GM21529 (cell line): Measurements from ENCODE around the gene RPS19.

Experiments
- ATAC-seq: cut with Tn5 transposase; IDR thresholded peaks from one replicate; pipeline ENCODE4 v1.9.1; 2021; ENCODE audit not compliant: unreplicated experiment

RPS19 gene

GRCh38 chr19:41859618-41860418, at the start of gene RPS19:
Gene RPS19, plus strand, starts transcription at chr19:41860255. Its CDS starts 520 bp downstream, at chr19:41860775.
- ATAC-seq: peak; percentile 70

- ATAC-seq: no peak
Observed at GRCh38 chr19:41810301-41810700, 49.8 kb upstream of the RPS19 start.

- no peak for ATAC-seq
Observed at GRCh38 chr19:41811036-41811435, 49.0 kb upstream of the RPS19 start.

- ATAC-seq: no peak
Observed at GRCh38 chr19:41811981-41812380, 48.1 kb upstream of the RPS19 start.

- no peak for ATAC-seq
Observed at GRCh38 chr19:41813911-41814310, 46.1 kb upstream of the RPS19 start.

DNA sequence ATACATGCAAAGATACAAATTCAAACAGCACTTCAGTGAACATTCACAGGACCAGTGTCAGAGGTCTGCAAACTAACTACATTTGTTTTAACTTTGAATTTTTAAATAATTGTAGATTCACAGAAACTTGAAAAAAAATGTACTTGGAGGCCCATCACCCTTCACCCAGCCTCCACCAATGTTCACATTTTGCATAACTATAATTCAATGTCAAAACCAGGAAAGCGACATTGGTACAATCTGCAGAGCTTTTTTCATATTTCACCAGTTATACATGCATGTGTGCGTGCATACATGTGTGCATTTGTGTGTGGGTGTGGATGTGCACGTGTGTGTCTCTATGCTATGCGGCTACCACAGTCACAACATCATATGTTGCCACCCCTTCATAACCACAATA, 44.8 kb upstream of the RPS19 start:
- no peak for ATAC-seq

DNA sequence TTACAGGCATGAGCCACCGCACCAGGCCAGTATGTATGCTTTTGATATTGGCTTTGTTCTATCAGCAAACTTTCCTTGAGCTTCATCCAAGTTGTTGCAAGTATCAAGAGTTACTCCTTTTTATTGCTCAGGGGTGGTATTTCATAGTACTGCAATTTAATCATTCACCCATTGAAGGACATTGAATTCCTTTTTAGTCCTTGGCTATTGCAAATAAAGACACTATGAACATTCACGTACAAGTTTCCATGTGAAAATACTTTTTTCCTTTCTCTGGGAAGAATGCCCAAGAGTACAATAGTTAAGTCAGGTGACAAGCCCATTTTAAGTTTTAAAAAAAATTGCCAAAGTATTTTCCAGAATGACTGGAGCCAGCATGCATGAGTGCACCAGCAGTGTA, 43.3 kb upstream of the RPS19 start:
- no peak for ATAC-seq

- no peak for ATAC-seq
Observed at GRCh38 chr19:41821003-41821735, 38.9 kb upstream of the RPS19 start.

DNA sequence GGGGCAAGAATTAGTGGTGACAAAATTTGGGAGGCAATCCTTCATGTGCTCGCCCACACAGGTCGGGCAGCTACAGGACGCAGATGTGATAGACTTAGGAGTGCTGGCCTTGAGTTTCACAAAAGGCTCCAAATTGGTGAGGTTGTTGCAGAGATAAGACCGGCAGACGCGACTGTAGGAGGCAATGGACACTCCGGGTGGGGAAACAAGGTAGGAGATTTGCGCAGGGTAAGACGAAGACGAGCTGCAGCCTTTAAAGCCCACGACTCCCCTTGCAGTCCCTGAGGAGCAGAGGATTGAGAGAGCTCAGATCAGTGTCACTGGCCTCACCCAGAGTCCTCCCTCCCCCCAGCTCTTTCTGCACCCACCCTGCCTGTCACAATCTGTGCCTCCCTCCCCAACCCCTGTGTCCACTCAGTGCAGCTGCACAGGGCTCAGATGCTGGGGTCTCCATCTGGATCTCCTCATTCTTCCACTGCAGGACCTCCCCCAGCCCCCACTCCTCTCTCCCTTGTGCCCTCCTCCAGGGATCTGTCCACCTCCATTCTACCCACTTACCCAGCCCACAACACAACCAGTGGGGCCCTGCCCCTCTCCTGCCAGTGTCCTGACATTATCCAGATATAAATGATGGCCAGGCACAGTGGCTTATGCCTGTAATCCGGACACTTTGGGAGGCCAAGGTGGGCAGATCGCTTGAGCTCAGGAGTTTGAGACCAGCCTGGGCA, 21.9 kb upstream of the RPS19 start:
- ATAC-seq: no peak

- ATAC-seq: no peak
Observed at GRCh38 chr19:41839211-41839610, 20.8 kb upstream of the RPS19 start.

GRCh38 chr19:41843371-41843770, 16.7 kb upstream of the RPS19 start:
- no peak for ATAC-seq

DNA sequence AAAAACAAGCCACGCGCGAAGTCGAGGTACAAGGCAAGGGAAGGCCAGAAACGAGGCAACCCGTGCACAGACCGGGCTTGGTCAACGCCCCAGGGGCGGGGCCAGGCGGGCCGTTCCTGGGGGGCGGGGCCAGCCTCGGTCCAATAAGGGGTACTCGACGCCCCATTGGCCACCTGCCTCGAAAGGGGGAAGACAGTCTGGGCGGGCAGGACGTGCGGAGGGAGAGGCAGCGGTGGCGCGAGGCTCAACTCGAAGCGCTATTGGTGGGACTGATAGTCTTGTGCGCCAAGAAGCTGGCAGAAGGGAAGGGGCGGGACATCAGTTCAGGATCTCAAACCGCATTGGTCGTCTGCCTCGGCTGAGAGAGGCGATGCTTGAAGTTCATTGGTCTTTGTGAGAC, 15.5 kb upstream of the RPS19 start, which contains the start of gene LYPD4:
LYPD4 (minus strand) TSS at position 83 of the 400 bp plus-strand sequence. CDS start 5,398 bp downstream, outside the sequence.
- no peak for ATAC-seq

DNA sequence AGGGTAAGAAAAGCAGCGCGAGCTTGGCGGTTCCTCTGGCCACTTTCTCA, 15.2 kb upstream of the RPS19 start, which contains the start of gene DMRTC2:
DMRTC2 (plus strand) TSS at position 42 of the 50 bp plus-strand sequence. CDS start 2,387 bp downstream, outside the sequence.
- no peak for ATAC-seq

- no peak for ATAC-seq
Observed at GRCh38 chr19:41845051-41845590, 14.9 kb upstream of the RPS19 start.

DNA sequence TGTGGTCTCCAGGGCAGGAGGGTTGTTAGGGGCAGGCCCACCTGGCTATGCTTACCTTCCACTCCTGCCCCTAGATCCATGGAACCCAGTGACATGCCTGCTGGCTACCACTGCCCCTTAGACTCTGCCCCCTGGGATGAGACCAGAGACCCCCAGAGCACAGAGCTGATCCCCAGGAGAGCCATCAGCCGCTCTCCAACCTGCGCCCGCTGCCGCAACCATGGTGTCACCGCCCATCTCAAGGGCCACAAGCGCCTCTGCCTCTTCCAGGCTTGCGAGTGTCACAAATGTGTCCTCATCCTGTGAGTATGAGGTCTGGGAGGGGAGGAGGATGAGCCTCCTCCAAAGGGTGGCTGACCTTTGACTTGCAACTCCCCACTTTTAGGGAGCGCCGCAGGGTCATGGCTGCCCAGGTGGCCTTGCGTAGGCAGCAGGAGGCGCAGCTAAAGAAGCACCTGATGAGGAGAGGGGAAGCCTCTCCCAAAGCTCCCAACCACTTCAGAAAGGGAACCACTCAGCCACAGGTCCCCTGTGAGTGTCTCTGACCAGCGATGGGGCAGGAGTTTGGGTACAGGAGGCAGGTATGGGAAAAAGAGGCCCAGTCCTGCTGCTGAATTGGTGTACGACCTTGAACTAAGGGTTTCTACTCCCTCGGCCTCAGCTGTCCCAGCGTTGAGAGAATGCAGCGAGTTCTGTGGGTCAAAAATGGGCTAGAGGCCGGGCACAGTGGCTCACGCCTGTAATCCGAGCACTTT, 12.5 kb upstream of the RPS19 start:
- no peak for ATAC-seq

DNA sequence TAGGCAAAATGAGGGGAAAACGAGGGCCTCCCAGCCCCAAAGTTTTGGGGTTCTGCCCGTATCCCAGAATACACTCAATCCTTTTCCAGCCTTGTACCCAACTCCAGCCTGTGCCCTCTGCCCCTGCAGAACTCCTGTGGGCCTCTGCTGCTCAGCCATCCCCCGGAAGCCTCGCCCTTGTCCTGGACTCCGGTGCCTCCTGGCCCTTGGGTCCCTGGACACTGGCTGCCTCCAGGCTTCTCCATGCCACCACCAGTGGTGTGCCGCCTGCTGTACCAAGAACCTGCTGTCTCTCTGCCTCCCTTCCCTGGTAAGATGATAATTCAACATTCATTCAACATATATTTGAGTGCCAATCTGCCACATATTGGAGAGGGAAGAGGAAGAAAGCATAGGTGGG, 11.4 kb upstream of the RPS19 start:
- ATAC-seq: no peak

- ATAC-seq: no peak
Observed at GRCh38 chr19:41849067-41849466, 11.0 kb upstream of the RPS19 start.

GRCh38 chr19:41850381-41850780, 9.7 kb upstream of the RPS19 start:
- no peak for ATAC-seq

- ATAC-seq: no peak
Observed at GRCh38 chr19:41851456-41851855, 8.6 kb upstream of the RPS19 start.

- no peak for ATAC-seq
Observed at GRCh38 chr19:41853344-41853743, 6.7 kb upstream of the RPS19 start.

- ATAC-seq: no peak
Observed at GRCh38 chr19:41853768-41854167, 6.3 kb upstream of the RPS19 start.
